Stimulated activated CD4-positive, alpha-beta T cell treated with anti-CD3 and anti-CD28 coated beads, TNF-alpha, amount 100 ng/mL, for 4 hours (primary cell): Measurements from ENCODE around the gene ERCC6.

ENCODE experiments used
- DNase-seq, 3 experiments: peaks; one replicate each; pipeline ENCODE4 v3.0.0-alpha.2; 2020; ENCODE audit warnings: low read depth in 3 of 3

The ERCC6 gene

GRCh38 chr10:49549640-49550346 is 10.9 kb upstream of the ERCC6 start:
- DNase-seq: no peak

- no peak for DNase-seq
Measured at GRCh38 chr10:49543604-49544003, 4.7 kb upstream of the ERCC6 start.

GRCh38 chr10:49542353-49542752 is 3.4 kb upstream of the ERCC6 start:
- no peak for DNase-seq

- no peak for DNase-seq
Measured at GRCh38 chr10:49541762-49542161, 2.8 kb upstream of the ERCC6 start.

- DNase-seq: no peak
Measured at GRCh38 chr10:49540056-49540797, 1.3 kb upstream of the ERCC6 start.

- peak in 1 of 3 experiments; percentile 6 for DNase-seq
Measured at GRCh38 chr10:49539320-49539885, 482 bp upstream of the ERCC6 start.

GRCh38 chr10:49534670-49535381 is 4.1 kb downstream of the ERCC6 start:
- DNase-seq: no peak

GRCh38 chr10:49532461-49532860 is 6.5 kb downstream of the ERCC6 start:
- DNase-seq: no peak

GRCh38 chr10:49528977-49529506 is 9.9 kb downstream of the ERCC6 start:
- no peak for DNase-seq

GRCh38 chr10:49527850-49528249 is 11.1 kb downstream of the ERCC6 start:
- no peak for DNase-seq

- DNase-seq: no peak
Measured at GRCh38 chr10:49527061-49527460, 11.9 kb downstream of the ERCC6 start.

GRCh38 chr10:49526619-49527018 is 12.3 kb downstream of the ERCC6 start:
- no peak for DNase-seq

- no peak for DNase-seq
Measured at GRCh38 chr10:49524496-49524895, 14.4 kb downstream of the ERCC6 start.

- no peak for DNase-seq
Measured at GRCh38 chr10:49523301-49523700, 15.6 kb downstream of the ERCC6 start.

GRCh38 chr10:49521062-49521461 is 17.9 kb downstream of the ERCC6 start:
- DNase-seq: no peak

- DNase-seq: no peak
Measured at GRCh38 chr10:49520122-49520775, 18.7 kb downstream of the ERCC6 start.

GRCh38 chr10:49519717-49520116 is 19.2 kb downstream of the ERCC6 start:
- DNase-seq: no peak

- no peak for DNase-seq
Measured at GRCh38 chr10:49518982-49519578, 19.8 kb downstream of the ERCC6 start.

GRCh38 chr10:49518566-49518965 is 20.4 kb downstream of the ERCC6 start:
- no peak for DNase-seq

- DNase-seq: no peak
Measured at GRCh38 chr10:49516216-49516970, 22.5 kb downstream of the ERCC6 start.
